ENCODE data around the gene LMF1.

DNA sequence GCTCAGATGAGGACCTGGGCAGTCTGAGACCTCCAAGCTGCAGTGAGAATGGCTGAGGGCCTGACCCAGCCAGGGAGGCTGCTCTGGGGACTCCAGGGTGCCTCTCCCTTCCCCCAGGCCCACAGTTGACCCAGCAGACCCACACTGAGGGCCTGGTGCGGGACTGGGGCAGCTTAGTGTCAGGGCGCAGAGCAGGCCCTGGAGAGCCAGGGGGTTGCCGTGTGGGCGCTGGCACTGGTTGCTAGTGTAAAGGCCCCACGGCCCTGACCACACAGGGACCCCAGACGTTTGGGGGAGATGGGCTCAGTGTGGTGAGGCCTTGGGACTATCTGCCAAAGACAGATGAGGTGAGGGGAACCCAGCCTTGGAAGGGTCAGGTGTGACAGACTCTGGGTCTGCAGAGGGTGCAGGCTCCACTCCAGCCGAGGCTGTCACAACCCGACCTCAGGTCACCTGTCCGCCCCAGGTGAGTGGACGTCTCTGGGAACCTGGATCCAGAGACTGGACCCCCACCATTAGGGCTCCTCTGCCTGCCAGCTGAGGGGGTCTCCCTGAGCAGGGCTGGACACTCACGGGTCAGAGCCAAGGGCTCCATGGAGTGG, 119.5 kb downstream of the LMF1 start:
- TF ChIP-seq, protein P1, sequence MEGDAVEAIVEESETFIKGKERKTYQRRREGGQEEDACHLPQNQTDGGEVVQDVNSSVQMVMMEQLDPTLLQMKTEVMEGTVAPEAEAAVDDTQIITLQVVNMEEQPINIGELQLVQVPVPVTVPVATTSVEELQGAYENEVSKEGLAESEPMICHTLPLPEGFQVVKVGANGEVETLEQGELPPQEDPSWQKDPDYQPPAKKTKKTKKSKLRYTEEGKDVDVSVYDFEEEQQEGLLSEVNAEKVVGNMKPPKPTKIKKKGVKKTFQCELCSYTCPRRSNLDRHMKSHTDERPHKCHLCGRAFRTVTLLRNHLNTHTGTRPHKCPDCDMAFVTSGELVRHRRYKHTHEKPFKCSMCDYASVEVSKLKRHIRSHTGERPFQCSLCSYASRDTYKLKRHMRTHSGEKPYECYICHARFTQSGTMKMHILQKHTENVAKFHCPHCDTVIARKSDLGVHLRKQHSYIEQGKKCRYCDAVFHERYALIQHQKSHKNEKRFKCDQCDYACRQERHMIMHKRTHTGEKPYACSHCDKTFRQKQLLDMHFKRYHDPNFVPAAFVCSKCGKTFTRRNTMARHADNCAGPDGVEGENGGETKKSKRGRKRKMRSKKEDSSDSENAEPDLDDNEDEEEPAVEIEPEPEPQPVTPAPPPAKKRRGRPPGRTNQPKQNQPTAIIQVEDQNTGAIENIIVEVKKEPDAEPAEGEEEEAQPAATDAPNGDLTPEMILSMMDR (IDR thresholded peaks at IDR 0.05) = no peak
- TF ChIP-seq POLR2A (IDR thresholded peaks at IDR 0.05) (no peak), POLR2AphosphoS5 (IDR thresholded peaks at IDR 0.05; ENCODE audit: insufficient read depth in 1 of 2, low read depth in 1 of 2) (no peak)

Measured in vagina (tissue), 2 donors.